ENCODE results near the gene CKMT2.

DNA sequence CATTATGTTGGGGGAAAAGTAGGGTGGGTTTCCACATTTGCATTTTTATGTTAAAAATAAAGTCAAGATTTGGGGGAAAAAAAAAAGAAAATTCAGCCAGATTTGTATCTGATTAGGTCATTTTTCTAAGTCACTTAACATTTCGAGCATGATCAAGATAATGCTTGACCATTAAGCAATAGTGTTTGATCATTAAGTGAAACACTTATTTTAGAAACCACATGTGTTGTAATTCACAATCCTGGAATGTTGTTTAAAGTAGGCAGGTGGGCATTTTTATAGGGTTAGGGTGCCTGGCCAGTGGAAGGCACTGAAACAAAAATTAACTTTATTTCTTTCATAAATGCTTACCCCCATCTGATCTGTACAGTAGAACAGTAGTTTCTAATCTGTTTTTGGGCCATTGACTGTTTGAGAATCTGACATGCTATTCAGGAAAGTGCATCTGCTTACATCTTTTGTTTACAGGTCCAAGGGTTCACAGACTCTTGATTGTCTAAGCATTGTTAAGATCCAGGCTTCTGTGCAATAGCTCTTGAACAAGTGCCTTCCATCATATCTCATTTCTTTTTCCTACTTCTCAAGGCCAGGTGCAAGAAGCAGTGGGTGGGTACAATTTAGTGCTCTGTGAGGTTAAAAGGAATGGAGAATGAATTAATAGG is 77.4 kb downstream of the CKMT2 start:
- TF ChIP-seq, protein P1, sequence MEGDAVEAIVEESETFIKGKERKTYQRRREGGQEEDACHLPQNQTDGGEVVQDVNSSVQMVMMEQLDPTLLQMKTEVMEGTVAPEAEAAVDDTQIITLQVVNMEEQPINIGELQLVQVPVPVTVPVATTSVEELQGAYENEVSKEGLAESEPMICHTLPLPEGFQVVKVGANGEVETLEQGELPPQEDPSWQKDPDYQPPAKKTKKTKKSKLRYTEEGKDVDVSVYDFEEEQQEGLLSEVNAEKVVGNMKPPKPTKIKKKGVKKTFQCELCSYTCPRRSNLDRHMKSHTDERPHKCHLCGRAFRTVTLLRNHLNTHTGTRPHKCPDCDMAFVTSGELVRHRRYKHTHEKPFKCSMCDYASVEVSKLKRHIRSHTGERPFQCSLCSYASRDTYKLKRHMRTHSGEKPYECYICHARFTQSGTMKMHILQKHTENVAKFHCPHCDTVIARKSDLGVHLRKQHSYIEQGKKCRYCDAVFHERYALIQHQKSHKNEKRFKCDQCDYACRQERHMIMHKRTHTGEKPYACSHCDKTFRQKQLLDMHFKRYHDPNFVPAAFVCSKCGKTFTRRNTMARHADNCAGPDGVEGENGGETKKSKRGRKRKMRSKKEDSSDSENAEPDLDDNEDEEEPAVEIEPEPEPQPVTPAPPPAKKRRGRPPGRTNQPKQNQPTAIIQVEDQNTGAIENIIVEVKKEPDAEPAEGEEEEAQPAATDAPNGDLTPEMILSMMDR (IDR thresholded peaks at IDR 0.05; ENCODE audit: poor library complexity) = no peak
- TF ChIP-seq EZH2 (IDR thresholded peaks at IDR 0.05; ENCODE audit: borderline replicate concordance) = no peak
- no peak for TF ChIP-seq EZH2phosphoT487 (IDR thresholded peaks at IDR 0.05; ENCODE audit: low read depth, severe bottlenecking, unreplicated experiment)

All from hepatocyte (in vitro differentiated cells).